GM12865 (cell line): ENCODE measurements around the gene PLCE1.

Experiments used
- DNase-seq: peaks from one replicate; pipeline ENCODE4 v3.0.0; 2010; ENCODE audit warnings: low read depth
- H3K4me3 ChIP-seq: 2 replicates; pipeline ENCODE4 v1.5.1; 2011; ENCODE audit warnings: mild to moderate bottlenecking, low read depth, low read length, control low read depth
- TF ChIP-seq, protein P1 (sequence below): IDR thresholded peaks from 2 replicates; pipeline ENCODE4 v1.5.1; 2011; ENCODE audit warnings: low read length, control low read depth, low read depth, inconsistent platforms; ENCODE audit not compliant: insufficient read depth; ENCODE audit errors: missing control alignments

The PLCE1 gene

DNA sequence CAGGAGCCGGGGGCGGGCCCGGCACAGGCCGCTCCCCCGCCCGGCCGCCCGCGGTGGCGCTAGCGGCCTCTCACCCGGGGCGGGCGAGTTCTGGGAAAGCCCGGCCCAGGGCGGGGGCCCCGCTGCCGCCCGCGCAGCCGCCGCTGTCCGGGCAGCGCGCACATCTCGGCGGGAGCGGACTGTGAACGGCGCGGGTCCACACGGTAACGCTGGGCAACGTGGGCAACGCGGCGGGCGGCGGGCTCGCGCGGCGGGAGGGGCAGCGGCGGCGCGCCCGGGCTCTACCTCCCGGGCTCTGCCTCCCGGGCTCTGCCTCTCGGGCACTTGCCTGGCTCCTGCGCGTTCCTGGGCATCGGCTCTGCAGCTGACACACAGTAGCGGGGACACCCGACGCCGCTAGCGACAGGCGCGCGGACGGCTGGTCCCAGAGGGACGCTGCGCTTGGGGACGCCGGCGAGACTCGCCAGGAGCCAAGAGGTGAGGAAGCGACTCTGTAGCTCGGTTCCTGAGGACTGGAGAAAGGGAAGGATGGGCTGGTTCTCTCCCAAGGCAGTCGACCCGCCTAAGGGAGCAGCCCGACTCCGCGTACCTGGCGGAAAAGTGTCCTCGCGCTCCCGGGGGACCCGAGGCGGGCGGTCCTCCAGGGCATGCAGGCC, at the start of gene PLCE1:
Gene PLCE1 (plus strand): TSS at position 150 of the 656 bp plus-strand sequence. CDS start 37,116 bp downstream, outside the sequence.
- DNase-seq = peak; percentile 14
- TF ChIP-seq, protein P1, sequence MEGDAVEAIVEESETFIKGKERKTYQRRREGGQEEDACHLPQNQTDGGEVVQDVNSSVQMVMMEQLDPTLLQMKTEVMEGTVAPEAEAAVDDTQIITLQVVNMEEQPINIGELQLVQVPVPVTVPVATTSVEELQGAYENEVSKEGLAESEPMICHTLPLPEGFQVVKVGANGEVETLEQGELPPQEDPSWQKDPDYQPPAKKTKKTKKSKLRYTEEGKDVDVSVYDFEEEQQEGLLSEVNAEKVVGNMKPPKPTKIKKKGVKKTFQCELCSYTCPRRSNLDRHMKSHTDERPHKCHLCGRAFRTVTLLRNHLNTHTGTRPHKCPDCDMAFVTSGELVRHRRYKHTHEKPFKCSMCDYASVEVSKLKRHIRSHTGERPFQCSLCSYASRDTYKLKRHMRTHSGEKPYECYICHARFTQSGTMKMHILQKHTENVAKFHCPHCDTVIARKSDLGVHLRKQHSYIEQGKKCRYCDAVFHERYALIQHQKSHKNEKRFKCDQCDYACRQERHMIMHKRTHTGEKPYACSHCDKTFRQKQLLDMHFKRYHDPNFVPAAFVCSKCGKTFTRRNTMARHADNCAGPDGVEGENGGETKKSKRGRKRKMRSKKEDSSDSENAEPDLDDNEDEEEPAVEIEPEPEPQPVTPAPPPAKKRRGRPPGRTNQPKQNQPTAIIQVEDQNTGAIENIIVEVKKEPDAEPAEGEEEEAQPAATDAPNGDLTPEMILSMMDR = no peak
- H3K4me3 ChIP-seq = peak within 1 kb of the TSS; percentile 32

DNA sequence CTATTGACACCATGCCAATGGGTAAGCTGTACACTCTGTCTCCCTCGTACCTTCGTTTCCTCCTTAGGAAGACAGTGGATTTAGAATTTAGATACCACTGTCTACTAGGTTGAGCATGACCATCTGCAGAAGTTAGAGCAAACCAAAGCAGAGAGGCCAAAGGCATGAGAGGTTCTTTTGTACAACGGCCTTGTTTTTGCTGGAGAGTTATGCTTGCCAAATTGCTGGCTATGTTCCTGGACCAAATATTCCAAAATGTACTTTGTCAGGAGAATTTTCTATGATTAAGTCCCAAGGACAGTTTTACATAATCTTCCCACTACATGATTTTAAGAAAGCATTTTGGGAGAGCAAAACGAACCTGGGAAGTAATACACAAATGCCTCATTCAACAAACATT, 47.9 kb upstream of the PLCE1 start:
- no peak for DNase-seq
- H3K4me3 ChIP-seq = no peak overlapping the region
- TF ChIP-seq, protein P1 = no peak

DNA sequence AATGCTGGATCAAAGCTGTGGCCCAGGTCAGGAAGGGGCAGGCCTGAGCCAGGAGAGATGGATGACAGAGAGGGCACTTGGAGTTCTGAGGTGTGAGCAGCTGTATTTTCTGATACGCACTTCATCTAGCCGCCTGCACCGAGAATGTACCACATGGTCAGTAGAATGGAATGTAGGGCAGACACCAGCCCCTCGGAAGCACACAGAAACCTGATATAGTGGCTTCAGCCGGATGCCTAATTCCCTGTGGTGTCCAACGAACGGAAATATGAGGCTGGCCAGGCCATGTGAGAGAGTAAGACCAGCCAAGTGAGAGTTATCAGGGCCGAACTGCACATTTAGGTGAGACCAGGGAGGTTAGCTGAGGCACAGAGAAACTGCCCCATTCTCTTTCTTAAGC, 46.7 kb upstream of the PLCE1 start:
- H3K4me3 ChIP-seq = no peak overlapping the region
- TF ChIP-seq, protein P1 = no peak
- DNase-seq = no peak

DNA sequence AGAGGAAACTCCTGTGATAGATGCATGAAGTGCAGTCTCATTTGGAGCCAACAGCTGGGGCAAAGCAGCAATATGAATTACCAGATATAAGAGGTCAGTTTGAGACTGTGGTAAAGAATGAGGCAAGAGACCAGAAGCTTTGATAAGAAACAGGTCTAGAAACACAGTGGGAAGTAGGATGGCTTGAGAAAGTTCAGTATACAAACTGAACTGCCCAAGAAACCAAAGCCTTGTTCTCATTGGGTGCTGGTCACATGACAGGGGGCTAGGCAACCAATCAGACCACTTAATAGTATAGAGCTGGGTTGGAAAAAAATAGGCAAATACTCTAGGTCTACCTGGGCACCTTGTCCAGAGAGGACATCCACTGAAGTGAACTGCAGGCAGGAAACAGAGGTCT, 46.2 kb upstream of the PLCE1 start:
- TF ChIP-seq, protein P1 = no peak
- H3K4me3 ChIP-seq = no peak overlapping the region
- no peak for DNase-seq

DNA sequence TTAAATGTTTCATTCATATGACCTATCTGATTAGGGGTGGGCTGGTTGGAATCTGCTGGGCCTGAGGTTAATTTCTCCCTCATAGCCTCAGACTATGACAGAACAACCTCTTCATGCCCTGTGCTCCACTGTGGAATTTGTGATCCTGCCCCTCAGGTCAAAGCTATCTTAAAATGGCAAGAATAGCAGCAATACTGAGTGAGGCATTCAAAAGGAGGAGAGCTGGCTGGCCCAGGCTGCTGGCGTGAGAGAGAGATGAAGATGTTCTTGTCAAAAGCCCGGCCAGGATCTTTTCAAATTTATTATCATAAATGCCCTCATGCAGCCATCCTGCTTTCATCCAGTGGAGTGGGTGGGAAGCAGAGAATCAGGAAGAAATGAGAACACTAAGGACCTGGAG, 41.8 kb upstream of the PLCE1 start:
- no peak for DNase-seq
- TF ChIP-seq, protein P1 = no peak
- no peak overlapping the region for H3K4me3 ChIP-seq

DNA sequence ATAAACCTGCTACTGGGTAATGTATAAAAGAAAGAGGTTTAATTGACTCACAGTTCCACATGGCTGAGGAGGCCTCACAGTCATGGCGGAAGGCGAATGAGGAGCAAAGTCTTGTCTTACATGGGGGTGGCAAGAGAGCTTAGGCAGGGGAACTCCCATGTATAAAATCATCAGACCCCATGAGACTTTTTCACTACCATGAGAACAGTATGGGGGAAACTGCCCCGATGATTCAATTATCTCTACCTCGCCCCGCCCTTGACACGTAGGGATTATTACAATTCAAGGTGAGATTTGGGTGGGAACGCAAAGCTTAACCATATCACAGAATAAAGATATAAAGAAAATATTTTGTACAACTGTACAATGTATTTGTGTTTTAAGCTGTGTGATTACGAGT, 39.4 kb upstream of the PLCE1 start:
- no peak for DNase-seq
- TF ChIP-seq, protein P1 = no peak
- H3K4me3 ChIP-seq = no peak overlapping the region
